HG03175 (cell line): ENCODE data around the gene OR2F1.

Source experiments
- ATAC-seq: cut with Tn5 transposase; IDR thresholded peaks from one replicate; pipeline ENCODE4 v1.9.1; 2021; ENCODE audit warnings: mild to moderate bottlenecking, moderate library complexity; ENCODE audit not compliant: unreplicated experiment

OR2F1 gene

GRCh38 chr7:143953421-143953820, 1.2 kb upstream of the OR2F1 start:
- no peak for ATAC-seq

DNA sequence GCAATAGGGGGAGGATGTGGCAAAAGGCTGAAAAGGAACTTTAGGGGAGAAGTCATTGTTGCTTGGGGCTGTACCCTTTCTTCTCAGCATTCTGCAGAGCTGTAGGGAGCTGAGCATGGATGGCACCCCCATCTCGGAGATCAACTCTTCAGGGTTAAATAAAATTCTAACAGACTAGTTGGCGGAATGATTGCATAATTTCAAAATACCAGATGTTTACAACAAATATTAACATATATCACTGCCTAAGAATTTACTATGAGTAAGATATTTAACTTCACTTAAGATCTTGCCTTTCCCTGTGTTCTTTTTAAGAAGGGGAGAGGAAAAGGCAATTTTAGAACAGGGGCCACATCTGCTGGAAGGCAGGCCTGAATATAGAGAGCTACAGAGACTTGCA, 509 bp upstream of the OR2F1 start:
- no peak for ATAC-seq

DNA sequence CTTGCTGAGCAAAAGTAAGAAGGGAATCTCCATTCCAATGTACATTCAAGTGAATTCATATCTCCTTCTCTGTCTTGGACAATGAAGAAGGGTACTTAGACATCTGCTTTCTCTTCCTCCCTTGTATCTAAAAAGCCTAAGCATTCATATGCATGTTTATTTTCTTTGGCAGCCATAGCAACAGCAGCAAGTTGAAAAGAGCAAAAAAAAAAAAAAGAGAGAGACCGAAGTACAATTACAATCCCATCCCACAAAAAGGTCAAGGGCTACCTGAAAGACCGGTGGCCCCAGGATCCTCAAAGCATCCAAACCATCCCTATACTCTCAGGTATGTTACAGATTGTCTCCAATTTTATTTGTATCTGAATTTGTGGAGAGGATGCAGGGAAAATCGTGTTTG, 4.1 kb downstream of the OR2F1 start:
- ATAC-seq = no peak

DNA sequence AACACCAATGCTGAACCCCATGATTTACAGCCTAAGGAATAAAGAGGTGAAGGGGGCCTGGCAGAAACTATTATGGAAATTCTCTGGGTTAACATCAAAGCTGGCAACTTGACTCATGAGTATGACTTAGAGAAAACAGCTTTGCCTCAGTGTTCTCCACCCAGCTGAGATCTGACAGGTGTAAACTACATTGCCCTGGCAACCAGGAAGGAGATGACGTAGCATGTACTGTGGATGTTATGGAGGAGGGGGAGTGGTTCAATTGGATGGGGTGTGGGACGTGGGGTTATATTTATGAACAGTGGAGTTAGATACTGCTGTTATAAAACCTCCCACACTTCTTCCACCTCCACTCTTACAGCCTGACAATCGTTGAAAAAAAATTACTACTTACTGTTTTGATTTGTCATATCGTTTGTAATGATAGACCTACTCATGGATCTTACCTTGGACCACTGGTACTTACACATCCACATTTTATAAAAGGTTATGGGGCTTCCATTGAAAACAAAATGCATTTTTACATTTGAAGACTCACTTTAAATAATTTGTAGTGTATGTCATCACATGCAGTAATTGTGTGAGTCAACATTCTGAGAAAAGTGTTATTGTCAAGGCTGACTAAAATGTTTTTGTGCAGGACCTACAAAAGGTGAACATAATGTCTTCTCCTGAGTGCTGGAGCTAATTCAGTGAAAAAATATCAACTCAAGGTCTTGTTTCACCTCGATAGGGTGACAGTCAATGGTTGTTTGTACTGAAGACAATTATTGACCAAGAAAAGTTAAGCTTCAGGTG, 6.4 kb downstream of the OR2F1 start:
- no peak for ATAC-seq

DNA sequence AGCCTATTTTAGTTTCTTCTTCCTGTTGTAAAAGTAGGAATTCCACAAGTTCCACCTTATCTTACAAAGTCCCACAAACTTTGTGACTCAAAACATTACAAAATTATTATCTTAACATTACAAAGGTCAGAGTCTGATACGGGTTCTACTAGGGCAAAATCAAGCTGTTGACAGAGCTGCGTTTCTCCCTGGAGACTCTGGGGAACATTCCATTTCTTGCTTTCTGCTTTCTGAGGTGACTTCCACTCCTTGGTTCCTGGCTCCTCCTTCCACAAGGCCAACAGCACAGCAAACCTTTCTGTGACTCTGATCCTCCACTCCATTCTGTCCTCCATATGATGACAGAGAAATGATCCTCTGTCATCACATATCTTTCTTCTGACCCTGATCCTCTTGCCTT, 10.6 kb downstream of the OR2F1 start:
- no peak for ATAC-seq

DNA sequence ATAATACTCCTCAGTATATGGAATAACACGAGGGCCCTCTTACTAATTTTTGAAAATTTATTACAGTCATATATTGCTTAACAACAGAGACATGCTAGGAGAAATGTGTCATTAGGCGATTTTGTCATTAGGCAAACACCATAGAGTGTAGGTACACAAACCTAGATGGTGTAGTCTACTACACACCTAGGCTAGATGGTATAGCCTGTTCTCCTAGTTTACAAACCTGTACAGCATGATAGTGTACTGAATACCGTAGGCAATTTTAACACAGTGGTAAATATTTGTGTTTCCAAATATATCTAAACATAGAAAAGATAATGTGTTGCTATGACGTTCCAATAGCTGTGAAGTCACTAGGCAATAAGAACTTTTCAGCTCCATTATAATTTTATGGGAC, 12.8 kb downstream of the OR2F1 start:
- no peak for ATAC-seq

- no peak for ATAC-seq
Measured at GRCh38 chr7:143973870-143974416, 19.3 kb downstream of the OR2F1 start.

DNA sequence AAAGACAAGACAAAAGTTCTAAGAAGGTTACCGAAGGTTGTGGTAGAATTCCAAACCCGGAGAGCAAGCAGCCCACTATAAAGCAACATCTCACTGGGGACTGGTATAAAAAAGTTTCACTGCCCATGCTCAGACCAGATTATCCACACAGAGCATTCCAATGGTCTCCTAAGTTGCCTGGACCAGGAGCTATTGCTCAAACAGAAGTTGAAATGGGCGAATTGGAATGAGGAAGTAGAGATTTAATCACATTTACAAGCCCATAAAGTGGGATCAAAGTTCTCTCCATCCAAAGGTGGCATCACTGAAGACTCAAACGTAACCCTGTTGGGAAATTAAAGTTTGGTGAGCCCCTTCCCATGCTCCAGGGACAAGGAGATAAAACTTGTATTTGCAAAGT, 19.8 kb downstream of the OR2F1 start:
- no peak for ATAC-seq

GRCh38 chr7:143975617-143976016, 21.0 kb downstream of the OR2F1 start:
- no peak for ATAC-seq

GRCh38 chr7:143978585-143978984, 23.9 kb downstream of the OR2F1 start:
- no peak for ATAC-seq

DNA sequence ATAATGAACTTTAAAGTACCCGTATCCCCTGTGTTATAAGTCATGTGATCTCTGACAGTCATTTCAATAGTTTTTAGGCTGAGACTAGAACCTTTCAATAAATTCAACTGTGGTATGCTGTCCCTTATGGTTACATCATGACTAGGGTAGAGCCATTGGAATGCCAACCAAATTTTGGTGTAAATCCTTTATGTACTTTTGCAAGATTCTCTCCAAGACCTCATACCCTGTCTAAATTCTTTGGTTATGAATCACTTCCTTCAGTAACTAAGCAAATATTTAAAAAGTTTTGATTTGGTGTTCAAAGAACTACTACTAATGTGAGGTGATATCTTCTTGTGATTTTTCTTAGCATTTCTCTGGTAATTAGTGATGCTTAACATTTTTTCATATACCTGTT, 24.7 kb downstream of the OR2F1 start:
- no peak for ATAC-seq

DNA sequence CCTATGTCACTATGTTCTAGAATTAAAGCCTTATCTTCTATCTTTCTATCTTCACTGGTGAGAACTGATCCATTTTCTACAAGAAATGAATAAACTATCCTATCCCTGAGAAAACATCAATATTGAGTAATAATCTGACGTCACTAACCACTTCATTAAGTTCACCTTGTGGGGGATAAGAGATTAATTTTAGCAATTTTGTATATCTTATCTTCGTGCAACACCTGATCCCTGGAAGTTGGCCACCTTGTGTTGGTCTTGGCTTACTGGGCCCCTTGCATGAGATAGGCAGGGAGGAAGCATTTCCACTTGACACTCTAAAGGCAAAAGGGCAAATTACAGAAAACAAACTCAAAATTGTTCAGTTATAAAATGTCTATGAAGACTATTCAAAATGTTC, 25.4 kb downstream of the OR2F1 start:
- no peak for ATAC-seq

- no peak for ATAC-seq
Measured at GRCh38 chr7:143980746-143981510, 26.3 kb downstream of the OR2F1 start.

DNA sequence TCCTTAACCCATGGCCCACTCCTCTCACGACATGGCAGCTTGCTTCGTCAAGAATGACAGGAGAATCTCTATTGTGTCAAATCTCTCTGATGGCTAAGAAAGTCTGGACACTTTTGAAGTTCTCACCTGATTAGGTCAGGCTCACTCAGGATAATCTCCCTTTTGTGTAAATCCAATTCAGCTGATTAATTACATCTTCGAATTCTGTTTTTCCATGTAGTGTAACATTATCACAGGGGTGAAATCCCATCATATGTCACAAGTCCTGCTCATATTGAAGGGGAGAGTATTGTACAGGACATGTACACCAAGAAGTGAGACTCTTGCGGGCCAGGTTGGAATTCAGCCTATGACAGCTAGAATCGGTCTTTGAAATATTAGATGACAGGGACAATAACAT, 29.3 kb downstream of the OR2F1 start:
- ATAC-seq = no peak

GRCh38 chr7:143987513-143987912, 32.9 kb downstream of the OR2F1 start:
- ATAC-seq = no peak

DNA sequence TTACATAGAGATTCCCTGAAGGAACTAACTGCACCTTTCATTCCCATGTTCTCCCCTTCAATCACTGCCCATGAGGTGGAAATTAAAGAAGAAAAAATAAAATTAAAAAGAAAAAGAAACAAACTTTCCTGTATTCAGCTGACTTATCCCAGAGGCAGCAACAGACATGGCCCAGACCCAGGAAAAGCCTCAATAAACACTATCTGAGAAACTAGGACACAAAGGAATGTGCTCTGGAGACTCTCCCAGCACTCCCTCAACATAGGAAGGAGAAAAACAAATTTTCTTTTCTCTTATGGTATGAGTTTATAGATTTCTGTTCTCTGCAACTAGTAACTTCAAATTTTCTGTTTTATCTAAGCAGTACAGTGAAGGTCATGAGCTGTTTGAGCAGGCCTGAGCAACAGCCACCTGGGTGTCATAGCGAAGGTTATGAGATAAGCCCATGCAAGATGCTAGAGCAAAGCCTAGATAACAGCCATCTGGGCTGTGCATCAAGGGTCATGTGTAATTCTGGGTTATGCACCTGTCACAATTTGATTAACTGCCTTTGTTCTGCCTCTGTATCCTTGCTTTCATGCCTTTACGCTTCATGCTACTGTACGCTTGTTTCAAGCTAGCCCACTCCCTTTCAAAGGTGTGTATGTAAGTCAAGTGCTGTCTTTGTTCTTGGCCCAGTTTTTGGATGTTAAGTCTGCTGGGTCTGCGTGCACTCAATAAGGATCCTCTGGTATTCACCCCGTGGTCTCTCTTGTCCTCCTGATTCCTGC, 34.5 kb downstream of the OR2F1 start:
- ATAC-seq = no peak

DNA sequence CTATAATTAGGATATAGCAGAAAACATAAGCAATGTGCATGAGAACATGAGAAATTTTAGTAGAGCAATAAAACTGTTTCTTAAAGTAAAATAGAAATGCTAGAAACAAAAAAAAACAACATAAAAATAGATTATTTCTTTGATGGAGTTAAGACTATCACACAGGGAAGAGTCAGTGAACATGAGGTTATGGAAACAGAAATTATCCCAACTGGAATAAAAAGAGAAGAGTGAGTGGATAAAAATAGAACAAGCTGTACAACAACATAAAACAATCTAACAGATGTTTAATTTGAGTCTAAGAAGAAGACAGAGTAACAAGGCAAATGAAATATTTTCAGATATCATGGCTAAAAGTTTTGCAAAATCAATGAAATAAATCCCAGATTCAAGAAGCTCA, 38.0 kb downstream of the OR2F1 start:
- no peak for ATAC-seq

DNA sequence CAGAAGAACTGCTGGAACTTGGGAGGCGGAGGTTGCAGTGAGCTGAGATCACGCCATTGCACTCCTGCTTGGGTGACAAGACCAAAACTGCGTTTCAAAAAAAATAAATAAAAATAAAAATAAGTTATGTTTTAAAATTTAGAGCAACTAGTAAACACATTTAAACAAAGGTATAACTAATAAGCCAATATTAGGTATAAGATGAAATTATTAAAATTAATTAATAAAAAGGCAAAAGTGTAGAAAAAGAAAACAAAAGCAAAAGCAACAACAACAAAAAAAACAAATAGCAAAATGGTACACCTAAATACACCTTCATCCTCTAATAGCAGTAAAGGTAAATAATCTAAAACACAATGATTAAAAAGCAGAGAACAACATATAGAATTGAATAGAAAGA, 39.3 kb downstream of the OR2F1 start:
- ATAC-seq = no peak

DNA sequence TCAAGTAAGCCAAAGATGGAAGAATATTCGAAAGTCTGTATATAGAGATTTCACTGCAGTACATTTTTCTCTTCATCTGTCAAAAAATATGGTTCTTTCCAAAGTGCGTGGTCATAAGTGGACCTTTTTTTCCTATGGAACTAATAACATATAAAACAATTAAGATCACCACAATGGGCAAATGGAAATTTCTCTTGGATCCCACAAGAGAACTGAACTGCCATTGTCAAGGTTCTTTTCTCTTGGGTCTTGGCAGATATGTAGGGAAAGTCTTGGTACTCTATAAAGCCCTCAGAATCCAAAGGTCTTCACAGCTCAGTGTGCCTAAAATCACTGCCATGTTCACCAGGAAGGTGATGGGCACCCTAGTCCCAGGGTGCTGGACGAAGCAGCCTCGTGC, 45.4 kb downstream of the OR2F1 start, which contains the start of gene OR6B1:
Gene OR6B1 (plus strand): TSS at position 301 of the 400 bp plus-strand sequence. CDS start 3,677 bp downstream, outside the sequence.
- ATAC-seq = no peak

- no peak for ATAC-seq
Measured at GRCh38 chr7:144001543-144001942, 46.9 kb downstream of the OR2F1 start.

DNA sequence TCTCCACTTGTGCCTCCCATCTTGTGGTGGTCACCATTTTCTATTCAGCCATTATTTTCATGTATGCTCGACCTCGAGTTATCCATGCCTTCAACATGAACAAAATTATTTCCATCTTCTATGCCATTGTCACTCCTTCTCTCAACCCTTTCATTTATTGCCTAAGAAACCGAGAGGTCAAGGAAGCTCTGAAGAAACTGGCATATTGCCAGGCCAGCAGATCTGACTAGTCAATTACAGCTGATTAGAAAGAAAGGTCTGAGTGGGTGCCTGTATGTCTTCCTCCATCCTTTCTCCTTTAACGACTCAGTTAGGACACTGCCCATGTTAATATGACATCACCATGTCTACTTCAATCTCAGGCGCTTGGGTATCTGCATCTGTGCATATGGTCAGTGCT, 50.1 kb downstream of the OR2F1 start:
- no peak for ATAC-seq
